GM19099 (cell line): Measurements from ENCODE around the gene C17orf113.

Experiments
- POLR2A ChIP-seq: IDR thresholded peaks from 3 replicates; pipeline ENCODE4 v1.6.1; 2011; ENCODE audit warnings: low read depth; ENCODE audit not compliant: insufficient read length; ENCODE audit errors: extremely low read depth

The C17orf113 gene

GRCh38 chr17:42058063-42058462, 7.7 kb upstream of the C17orf113 start:
- TF ChIP-seq POLR2A, result no peak

- no peak for TF ChIP-seq POLR2A
Measured at GRCh38 chr17:42056635-42057034, 6.2 kb upstream of the C17orf113 start.

- no peak for TF ChIP-seq POLR2A
Measured at GRCh38 chr17:42055496-42055895, 5.1 kb upstream of the C17orf113 start.

GRCh38 chr17:42055027-42055426, 4.6 kb upstream of the C17orf113 start:
- TF ChIP-seq POLR2A, result no peak

- TF ChIP-seq POLR2A, result no peak
Measured at GRCh38 chr17:42053731-42054500, 3.5 kb upstream of the C17orf113 start.

- TF ChIP-seq POLR2A, result no peak
Measured at GRCh38 chr17:42052346-42052877, 2.0 kb upstream of the C17orf113 start.

- TF ChIP-seq POLR2A, result no peak
Measured at GRCh38 chr17:42051645-42052044, 1.2 kb upstream of the C17orf113 start.

GRCh38 chr17:42051013-42051400, 606 bp upstream of the C17orf113 start:
- TF ChIP-seq POLR2A, result no peak

- TF ChIP-seq POLR2A, result no peak
Measured at GRCh38 chr17:42049834-42050392, 488 bp downstream of the C17orf113 start.

- TF ChIP-seq POLR2A, result no peak
Measured at GRCh38 chr17:42047343-42047742, 3.1 kb downstream of the C17orf113 start.

GRCh38 chr17:42045719-42046118, 4.7 kb downstream of the C17orf113 start:
- no peak for TF ChIP-seq POLR2A

GRCh38 chr17:42042598-42043319, 7.6 kb downstream of the C17orf113 start:
- no peak for TF ChIP-seq POLR2A

- TF ChIP-seq POLR2A, result no peak
Measured at GRCh38 chr17:42041619-42042018, 8.8 kb downstream of the C17orf113 start.

- TF ChIP-seq POLR2A, result no peak
Measured at GRCh38 chr17:42040818-42041217, 9.6 kb downstream of the C17orf113 start.
